ENCODE results near the gene NEDD4.
"Not testable (repeated sequence)": the region's sequence is repeated elsewhere in the genome, so short reads cannot be mapped to it uniquely, and the experiment has no call there.

NEDD4 gene

DNA sequence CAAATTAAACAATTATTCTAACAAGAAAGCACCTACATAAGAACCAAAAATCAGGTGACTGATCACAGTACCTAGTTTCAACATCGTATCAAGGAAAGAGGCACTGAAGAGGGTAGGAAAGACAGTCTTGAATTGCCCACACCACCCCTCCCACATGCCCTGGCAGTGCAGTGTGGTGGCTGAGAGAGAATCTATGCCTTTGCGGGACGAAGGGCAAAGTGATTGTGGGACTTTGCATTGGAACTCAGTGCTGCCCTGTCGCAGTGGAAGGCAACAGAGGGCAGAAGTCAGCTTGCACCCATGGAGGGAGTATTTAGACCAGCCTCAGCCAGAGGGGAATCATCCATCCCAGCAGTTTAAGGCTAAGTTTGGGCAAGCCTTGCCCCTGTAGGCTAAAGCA, 24.5 kb downstream of the NEDD4 start:
- DNase-seq (ENCODE audit: low spot score), result no peak
- TF ChIP-seq, protein P1, sequence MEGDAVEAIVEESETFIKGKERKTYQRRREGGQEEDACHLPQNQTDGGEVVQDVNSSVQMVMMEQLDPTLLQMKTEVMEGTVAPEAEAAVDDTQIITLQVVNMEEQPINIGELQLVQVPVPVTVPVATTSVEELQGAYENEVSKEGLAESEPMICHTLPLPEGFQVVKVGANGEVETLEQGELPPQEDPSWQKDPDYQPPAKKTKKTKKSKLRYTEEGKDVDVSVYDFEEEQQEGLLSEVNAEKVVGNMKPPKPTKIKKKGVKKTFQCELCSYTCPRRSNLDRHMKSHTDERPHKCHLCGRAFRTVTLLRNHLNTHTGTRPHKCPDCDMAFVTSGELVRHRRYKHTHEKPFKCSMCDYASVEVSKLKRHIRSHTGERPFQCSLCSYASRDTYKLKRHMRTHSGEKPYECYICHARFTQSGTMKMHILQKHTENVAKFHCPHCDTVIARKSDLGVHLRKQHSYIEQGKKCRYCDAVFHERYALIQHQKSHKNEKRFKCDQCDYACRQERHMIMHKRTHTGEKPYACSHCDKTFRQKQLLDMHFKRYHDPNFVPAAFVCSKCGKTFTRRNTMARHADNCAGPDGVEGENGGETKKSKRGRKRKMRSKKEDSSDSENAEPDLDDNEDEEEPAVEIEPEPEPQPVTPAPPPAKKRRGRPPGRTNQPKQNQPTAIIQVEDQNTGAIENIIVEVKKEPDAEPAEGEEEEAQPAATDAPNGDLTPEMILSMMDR (IDR thresholded peaks at IDR 0.05; ENCODE audit: extremely low read depth, missing control alignments), result no peak

DNA sequence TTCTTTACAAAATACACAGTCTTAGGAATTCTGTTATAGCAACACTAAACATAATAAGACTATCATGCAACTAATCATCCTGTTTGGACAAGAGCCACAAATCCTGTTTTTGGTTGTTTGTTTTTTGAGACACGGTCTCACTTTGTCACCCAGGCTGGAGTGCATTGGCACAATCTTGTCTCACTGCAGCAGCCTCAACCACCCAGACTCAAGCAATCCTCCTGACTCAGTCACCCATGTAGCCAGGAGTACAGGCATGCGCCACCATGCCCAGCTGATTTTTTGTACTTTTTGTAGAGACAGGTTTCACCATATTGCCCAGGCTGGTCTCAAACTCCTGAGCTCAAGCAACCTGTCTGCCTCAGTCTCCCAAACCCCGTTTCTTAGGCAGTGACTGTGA, 28.3 kb downstream of the NEDD4 start:
- TF ChIP-seq, protein P1 (IDR thresholded peaks at IDR 0.05; ENCODE audit: extremely low read depth, missing control alignments), result no peak
- no peak for DNase-seq (ENCODE audit: low spot score)

DNA sequence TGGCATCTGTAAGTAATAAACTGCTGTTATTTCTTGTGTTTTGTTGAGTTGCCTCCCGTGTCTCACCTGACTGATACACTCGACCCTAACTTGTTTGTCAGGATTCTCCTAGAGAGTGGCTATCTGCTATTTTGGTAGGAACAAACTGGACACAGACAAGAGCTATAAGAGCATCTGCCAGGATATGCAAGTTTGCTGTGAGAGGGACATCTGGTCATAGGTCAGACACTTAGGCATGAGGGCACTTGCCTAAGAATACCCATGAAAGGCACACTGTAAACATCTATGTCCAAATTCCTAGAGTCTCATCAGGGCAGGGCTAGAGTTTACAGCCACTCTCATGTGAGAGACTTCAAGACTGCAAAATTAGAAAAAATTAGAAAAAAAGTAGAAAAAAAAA, 32.5 kb downstream of the NEDD4 start:
- TF ChIP-seq, protein P1 (IDR thresholded peaks at IDR 0.05; ENCODE audit: extremely low read depth, missing control alignments), result no peak
- DNase-seq (ENCODE audit: low spot score), result no peak

DNA sequence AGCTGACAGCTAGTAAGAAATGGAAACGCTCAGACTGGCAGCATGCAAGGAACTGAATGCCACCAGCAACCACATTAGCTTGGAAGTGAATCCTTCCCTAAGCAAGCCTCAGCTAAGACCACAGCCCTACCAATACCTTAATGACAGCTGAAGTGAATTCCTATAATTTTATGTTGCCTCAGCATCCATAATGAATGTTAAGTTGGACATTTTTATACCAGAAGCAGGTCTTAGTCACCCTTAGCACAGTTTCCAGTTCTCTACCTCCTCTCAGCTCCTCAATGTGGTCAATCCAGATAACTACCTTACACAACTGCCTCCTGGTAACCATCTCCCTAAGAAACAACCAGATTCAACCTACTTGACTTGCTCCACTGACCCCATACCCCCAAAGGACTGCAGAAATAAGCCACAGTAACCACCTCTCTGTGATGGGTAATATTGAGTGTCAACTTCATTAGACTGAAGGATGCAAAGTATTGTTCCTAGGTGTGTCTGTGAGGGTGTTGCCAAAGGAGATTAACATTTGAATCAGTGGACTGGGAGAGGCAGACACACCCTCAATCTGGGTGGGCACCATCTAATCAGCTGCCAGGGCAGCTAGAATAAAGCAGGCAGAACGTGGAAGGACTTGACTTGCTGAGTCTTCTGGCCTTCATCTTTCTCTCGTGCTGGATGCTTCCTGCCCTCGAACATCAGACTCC, 33.5 kb downstream of the NEDD4 start:
- DNase-seq (ENCODE audit: low spot score), result no peak
- TF ChIP-seq, protein P1 (IDR thresholded peaks at IDR 0.05; ENCODE audit: extremely low read depth, missing control alignments), result no peak

DNA sequence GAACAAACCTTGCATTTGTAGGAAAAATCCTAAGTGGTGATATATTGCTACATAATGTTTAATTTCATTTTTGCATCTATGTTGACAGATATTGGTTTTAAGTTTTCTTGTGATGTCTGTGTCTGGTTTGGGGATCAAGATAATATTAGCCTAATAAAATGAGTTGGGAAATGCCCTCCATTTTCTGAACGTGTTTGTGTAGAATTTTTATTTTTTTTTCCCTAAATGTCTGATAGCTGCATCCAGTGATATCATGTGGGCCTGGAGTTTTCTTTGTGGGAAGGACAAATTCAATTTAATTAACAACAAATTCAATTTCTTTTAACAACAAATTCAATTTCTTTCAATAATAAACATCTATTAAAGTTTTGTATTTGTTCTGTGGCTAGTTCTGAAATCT, 35.1 kb downstream of the NEDD4 start:
- TF ChIP-seq, protein P1 (IDR thresholded peaks at IDR 0.05; ENCODE audit: extremely low read depth, missing control alignments), result no peak
- DNase-seq (ENCODE audit: low spot score), result no peak

DNA sequence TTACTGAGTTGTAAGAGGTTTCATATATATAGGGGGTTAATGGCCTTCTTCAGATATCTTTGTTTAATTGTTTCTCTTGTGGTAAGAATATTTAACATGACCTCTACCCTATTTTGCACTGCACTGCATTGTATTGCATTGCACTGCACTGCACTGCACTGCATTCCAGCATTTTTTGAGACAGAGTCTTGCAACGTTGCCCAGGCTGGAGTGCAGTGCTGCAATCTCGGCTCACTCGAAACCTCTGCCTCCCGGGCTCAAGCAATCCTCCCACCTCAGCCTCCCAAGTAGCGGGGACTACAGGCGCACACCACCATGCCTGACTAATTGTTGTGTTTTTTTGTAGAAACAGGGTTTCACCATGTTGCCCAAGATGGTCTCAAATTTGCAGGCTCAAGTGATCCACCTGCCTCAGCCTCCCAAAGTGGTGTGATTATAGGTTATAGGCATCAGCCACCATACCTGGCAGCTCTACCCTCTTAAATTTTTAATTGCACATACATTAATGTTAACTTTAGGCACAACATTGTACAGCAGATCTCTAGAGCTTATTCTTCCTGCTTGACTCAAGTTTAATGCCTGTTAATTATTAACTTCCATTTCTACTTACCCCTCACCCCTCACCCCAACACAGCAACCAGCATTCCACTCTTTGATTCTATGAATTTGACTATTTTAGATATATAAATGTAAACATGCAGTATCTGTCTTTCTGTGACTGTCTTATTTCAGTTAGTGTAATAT, 38.4 kb downstream of the NEDD4 start:
- TF ChIP-seq, protein P1 (IDR thresholded peaks at IDR 0.05; ENCODE audit: extremely low read depth, missing control alignments), result no peak
- no peak for DNase-seq (ENCODE audit: low spot score)

DNA sequence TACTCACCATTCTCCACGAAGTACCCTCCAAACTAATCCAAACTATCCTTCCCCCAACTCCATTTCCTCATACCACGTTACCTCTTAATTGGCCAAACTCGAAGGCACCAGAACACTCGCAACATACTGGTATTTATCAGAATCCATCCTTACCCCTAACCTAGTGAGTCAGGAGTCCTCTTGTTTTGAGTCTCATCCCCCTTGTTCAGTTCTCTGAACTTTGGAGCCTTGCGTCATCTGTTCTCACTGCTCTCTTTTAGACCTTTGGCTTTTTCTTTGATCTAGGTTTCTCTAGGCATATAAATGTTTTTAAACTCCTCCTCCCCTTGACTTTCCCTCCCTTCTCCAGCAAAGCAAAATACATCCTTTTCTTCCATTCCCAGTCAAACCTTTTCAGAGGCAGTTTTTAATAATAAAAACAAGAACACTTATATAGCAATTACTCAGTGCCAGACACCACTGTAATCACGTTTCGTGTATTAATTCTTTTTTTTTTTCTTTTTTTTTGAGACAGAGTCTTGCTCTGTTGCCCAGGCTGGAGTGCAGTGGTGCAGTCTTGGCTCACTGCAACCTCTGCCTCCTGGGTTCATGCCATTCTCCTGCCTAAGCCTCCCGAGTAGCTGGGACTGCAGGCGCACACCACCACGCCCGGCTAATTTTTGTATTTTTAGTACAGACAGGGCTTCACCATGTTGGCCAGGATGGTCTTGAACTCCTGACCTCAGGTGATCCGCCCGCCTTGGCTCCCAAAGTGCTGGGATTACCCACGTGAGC, 40.7 kb downstream of the NEDD4 start:
- not testable (repeated sequence) for DNase-seq (ENCODE audit: low spot score)

DNA sequence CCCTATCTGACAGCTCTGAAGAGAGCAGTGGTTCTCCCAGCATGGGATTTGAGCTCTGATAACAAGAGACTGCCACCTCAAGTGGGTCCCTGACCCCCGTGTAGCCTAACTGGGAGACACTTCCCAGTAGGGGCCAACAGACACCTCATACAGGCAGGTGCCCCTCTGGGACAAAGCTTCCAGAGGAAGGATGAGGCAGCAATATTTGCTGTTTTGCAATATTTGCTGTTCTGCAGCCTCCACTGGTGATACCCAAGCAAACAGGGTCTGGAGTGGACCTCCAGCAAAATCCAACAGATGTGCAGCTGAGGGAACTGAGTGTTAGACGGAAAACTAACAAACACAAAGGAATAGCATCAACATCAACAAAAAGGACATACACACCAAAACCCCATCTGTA, 48.8 kb downstream of the NEDD4 start:
- not testable (repeated sequence) for DNase-seq (ENCODE audit: low spot score)
